ENCODE measurements around the gene FOCAD. TPM values are rescaled to one million over a fixed set of nuclear protein-coding genes. Genes with fewer than 3 reads are reported as not detected.
A peak's percentile ranks its signal among the peaks of the same experiment; 100 is the strongest.

Gene FOCAD

GRCh38 chr9:21039302-21039701 lies 355.2 kb downstream of the FOCAD start:
- Histone ChIP-seq H3K27ac (replicated peaks; ENCODE audit: low read length) (no peak overlapping the region), H4K91ac (ENCODE audit: low read depth, low read length, poor library complexity) (no peak overlapping the region), H2BK15ac (ENCODE audit: low read length) (no peak overlapping the region), H2AFZ (ENCODE audit: low read length) (peak overlapping the region; percentile 46), H3K9me3 (replicated peaks in 1 of 2; ENCODE audit: control insufficient read depth in 2 of 2, insufficient read depth in 1 of 2, low read depth in 1 of 2, low read length in 2 of 2) (no peaks in the 10 kb centered on the region), H3K4me1 (ENCODE audit: control insufficient read depth in 2 of 2, insufficient read depth in 1 of 2, low read depth in 1 of 2, low read length in 2 of 2) (peaks cover 0 to 7% of the 10 kb centered on the region in 2 donors), H3K9ac (ENCODE audit: low read depth, low read length, poor library complexity) (no peak overlapping the region), H2BK120ac (ENCODE audit: low read depth, low read length) (no peak overlapping the region), H4K8ac (ENCODE audit: low read depth, low read length) (no peak overlapping the region), H3K23ac (ENCODE audit: low read depth, low read length, poor library complexity) (no peak overlapping the region), H3K27me3 (ENCODE audit: control insufficient read depth in 3 of 3, insufficient read depth in 3 of 3, low read depth in 1 of 3, low read length in 3 of 3) (no peaks in the 10 kb centered on the region), H3K14ac (ENCODE audit: low read length) (no peak overlapping the region), H3K4me3 (ENCODE audit: low read length in 2 of 2) (no peak overlapping the region), H3K4ac (ENCODE audit: low read length) (no peak overlapping the region), H3K4me2 (ENCODE audit: insufficient read depth, low read length, poor library complexity, severe bottlenecking) (no peak overlapping the region), H2AK5ac (ENCODE audit: low read depth, low read length) (no peak overlapping the region), H3K18ac (ENCODE audit: low read length) (no peak overlapping the region), H3K36me3 (replicated peaks in 1 of 2; ENCODE audit: control insufficient read depth in 2 of 2, insufficient read depth in 2 of 2, low read length in 2 of 2) (no peaks in the 10 kb centered on the region), H2BK5ac (ENCODE audit: low read length) (no peak overlapping the region), H2BK12ac (ENCODE audit: low read length) (no peak overlapping the region), H3K79me1 (ENCODE audit: low read depth, low read length) (no peaks in the 10 kb centered on the region)
- WGBS, 2 donors (ENCODE audit: extremely low coverage in 2 of 2, insufficient read length in 2 of 2, insufficient replicate concordance in 1 of 2): no CpG with 5 or more reads among the region's 1 CpG
- no peak for DNase-seq (ENCODE audit: low spot score)

GRCh38 chr9:21042466-21042865 lies 358.4 kb downstream of the FOCAD start:
- Histone ChIP-seq H3K4me2 (ENCODE audit: insufficient read depth, low read length, poor library complexity, severe bottlenecking) (no peak overlapping the region), H4K91ac (ENCODE audit: low read depth, low read length, poor library complexity) (no peak overlapping the region), H3K18ac (ENCODE audit: low read length) (no peak overlapping the region), H3K27ac (replicated peaks; ENCODE audit: low read length) (no peak overlapping the region), H3K27me3 (ENCODE audit: control insufficient read depth in 3 of 3, insufficient read depth in 3 of 3, low read depth in 1 of 3, low read length in 3 of 3) (peaks cover 0 to 2% (median 0%) of the 10 kb centered on the region in 3 experiments), H2BK5ac (ENCODE audit: low read length) (no peak overlapping the region), H3K4ac (ENCODE audit: low read length) (no peak overlapping the region), H2AFZ (ENCODE audit: low read length) (no peak overlapping the region), H3K4me1 (ENCODE audit: control insufficient read depth in 2 of 2, insufficient read depth in 1 of 2, low read depth in 1 of 2, low read length in 2 of 2) (peaks cover 0 to under 1% of the 10 kb centered on the region in 2 donors), H3K79me1 (ENCODE audit: low read depth, low read length) (no peaks in the 10 kb centered on the region), H2BK12ac (ENCODE audit: low read length) (no peak overlapping the region), H3K36me3 (replicated peaks in 1 of 2; ENCODE audit: control insufficient read depth in 2 of 2, insufficient read depth in 2 of 2, low read length in 2 of 2) (no peaks in the 10 kb centered on the region), H4K8ac (ENCODE audit: low read depth, low read length) (no peak overlapping the region), H3K4me3 (ENCODE audit: low read length in 2 of 2) (no peak overlapping the region), H3K14ac (ENCODE audit: low read length) (no peak overlapping the region), H3K9ac (ENCODE audit: low read depth, low read length, poor library complexity) (no peak overlapping the region), H2AK5ac (ENCODE audit: low read depth, low read length) (no peak overlapping the region), H3K9me3 (replicated peaks in 1 of 2; ENCODE audit: control insufficient read depth in 2 of 2, insufficient read depth in 1 of 2, low read depth in 1 of 2, low read length in 2 of 2) (no peaks in the 10 kb centered on the region), H2BK120ac (ENCODE audit: low read depth, low read length) (no peak overlapping the region), H3K23ac (ENCODE audit: low read depth, low read length, poor library complexity) (no peak overlapping the region), H2BK15ac (ENCODE audit: low read length) (no peak overlapping the region)
- DNase-seq (ENCODE audit: low spot score): no peak
- no CpG with 5 or more reads among the region's 4 CpGs for WGBS, 2 donors (ENCODE audit: extremely low coverage in 2 of 2, insufficient read length in 2 of 2, insufficient replicate concordance in 1 of 2)

GRCh38 chr9:21043841-21044240 lies 359.8 kb downstream of the FOCAD start:
- no peak overlapping the region for H2BK15ac ChIP-seq (ENCODE audit: low read length)
- no peak overlapping the region for H2AK5ac ChIP-seq (ENCODE audit: low read depth, low read length)
- no peak overlapping the region for H2BK120ac ChIP-seq (ENCODE audit: low read depth, low read length)
- H3K9me3 ChIP-seq (replicated peaks in 1 of 2; ENCODE audit: control insufficient read depth in 2 of 2, insufficient read depth in 1 of 2, low read depth in 1 of 2, low read length in 2 of 2): no peaks in the 10 kb centered on the region
- H3K23ac ChIP-seq (ENCODE audit: low read depth, low read length, poor library complexity): no peak overlapping the region
- H2BK12ac ChIP-seq (ENCODE audit: low read length): no peak overlapping the region
- no peak overlapping the region for H3K27ac ChIP-seq (replicated peaks; ENCODE audit: low read length)
- no peak overlapping the region for H3K4me2 ChIP-seq (ENCODE audit: insufficient read depth, low read length, poor library complexity, severe bottlenecking)
- no peak overlapping the region for H4K8ac ChIP-seq (ENCODE audit: low read depth, low read length)
- H4K91ac ChIP-seq (ENCODE audit: low read depth, low read length, poor library complexity): no peak overlapping the region
- DNase-seq (ENCODE audit: low spot score): no peak
- no peak overlapping the region for H2AFZ ChIP-seq (ENCODE audit: low read length)
- no CpG with 5 or more reads among the region's 3 CpGs for WGBS, 2 donors (ENCODE audit: extremely low coverage in 2 of 2, insufficient read length in 2 of 2, insufficient replicate concordance in 1 of 2)
- no peak overlapping the region for H3K14ac ChIP-seq (ENCODE audit: low read length)
- H3K4me3 ChIP-seq (ENCODE audit: low read length in 2 of 2): no peak overlapping the region
- no peak overlapping the region for H3K9ac ChIP-seq (ENCODE audit: low read depth, low read length, poor library complexity)
- H3K4me1 ChIP-seq (ENCODE audit: control insufficient read depth in 2 of 2, insufficient read depth in 1 of 2, low read depth in 1 of 2, low read length in 2 of 2): no peaks in the 10 kb centered on the region
- no peaks in the 10 kb centered on the region for H3K36me3 ChIP-seq (replicated peaks in 1 of 2; ENCODE audit: control insufficient read depth in 2 of 2, insufficient read depth in 2 of 2, low read length in 2 of 2)
- no peaks in the 10 kb centered on the region for H3K79me1 ChIP-seq (ENCODE audit: low read depth, low read length)
- H3K27me3 ChIP-seq (ENCODE audit: control insufficient read depth in 3 of 3, insufficient read depth in 3 of 3, low read depth in 1 of 3, low read length in 3 of 3): peaks cover 0 to 2% (median 0%) of the 10 kb centered on the region in 3 experiments
- H2BK5ac ChIP-seq (ENCODE audit: low read length): no peak overlapping the region
- H3K4ac ChIP-seq (ENCODE audit: low read length): no peak overlapping the region
- no peak overlapping the region for H3K18ac ChIP-seq (ENCODE audit: low read length)

Small RNAs within 50 kb of the gene (small RNA-seq; reads per million reads assigned to genes)
- gene MIR491 (ENCODE audit: insufficient read depth) (33.9 reads per million, percentile 89 among the genes with 10 or more reads in this experiment), gene SNORA30B (ENCODE audit: insufficient read depth) (not detected)

All from neuronal stem cell (in vitro differentiated cells).